ENCODE data around the gene SHANK1.

Gene SHANK1

GRCh38 chr19:50661766-50662650 is 57.6 kb downstream of the SHANK1 start:
- no peak overlapping the region for H3K4me3 ChIP-seq (IDR thresholded peaks at IDR 0.05; ENCODE audit: insufficient read depth, low read depth, low read length)
- H3K4me2 ChIP-seq: no peak overlapping the region
- H3K36me3 ChIP-seq (ENCODE audit: insufficient read depth): no peaks in the 10 kb centered on the region
- no peaks in the 10 kb centered on the region for H3K79me2 ChIP-seq (ENCODE audit: insufficient read depth, low read depth)
- H3K9ac ChIP-seq: no peak overlapping the region
- H4K20me1 ChIP-seq (ENCODE audit: insufficient read depth): no peaks in the 10 kb centered on the region
- no peak overlapping the region for H3K27ac ChIP-seq
- no peaks in the 10 kb centered on the region for H3K27me3 ChIP-seq (ENCODE audit: insufficient read depth, low read depth)
- no peak for TF ChIP-seq CTCF (conservative IDR thresholded peaks at IDR 0.05; ENCODE audit: low read depth, low read length)
- no peaks in the 10 kb centered on the region for H3K4me1 ChIP-seq (ENCODE audit: low read depth, poor library complexity, severe bottlenecking)
- H2AFZ ChIP-seq (ENCODE audit: low read depth): no peak overlapping the region

DNA sequence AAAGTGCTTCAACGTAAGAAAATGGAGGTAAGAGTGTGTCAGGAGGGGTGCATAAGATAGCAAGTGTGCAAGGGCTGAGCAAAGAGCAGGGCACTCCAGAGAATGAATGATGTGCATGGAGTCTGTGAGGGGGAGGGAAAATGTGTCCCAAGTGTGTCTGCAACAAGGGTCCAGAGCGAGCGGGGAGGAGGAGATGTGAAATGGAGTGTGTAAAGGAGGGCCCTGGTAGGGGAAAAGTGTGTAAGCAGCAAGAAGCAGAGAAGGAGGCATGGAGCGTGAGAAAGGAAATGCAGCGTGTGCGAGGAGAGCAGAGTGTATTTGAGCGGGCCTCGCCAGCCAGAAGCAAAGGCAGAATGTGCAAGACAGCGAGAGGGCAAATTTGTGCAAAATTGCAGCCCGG is 58.6 kb downstream of the SHANK1 start:
- Histone ChIP-seq H2AFZ (ENCODE audit: low read depth) (no peak overlapping the region), H3K4me2 (no peak overlapping the region), H3K9ac (no peak overlapping the region), H3K27ac (no peak overlapping the region), H4K20me1 (ENCODE audit: insufficient read depth) (no peaks in the 10 kb centered on the region), H3K4me1 (ENCODE audit: low read depth, poor library complexity, severe bottlenecking) (no peaks in the 10 kb centered on the region), H3K4me3 (IDR thresholded peaks at IDR 0.05; ENCODE audit: insufficient read depth, low read depth, low read length) (no peak overlapping the region), H3K27me3 (ENCODE audit: insufficient read depth, low read depth) (no peaks in the 10 kb centered on the region), H3K36me3 (ENCODE audit: insufficient read depth) (no peaks in the 10 kb centered on the region), H3K79me2 (ENCODE audit: insufficient read depth, low read depth) (no peaks in the 10 kb centered on the region)
- TF ChIP-seq CTCF (conservative IDR thresholded peaks at IDR 0.05; ENCODE audit: low read depth, low read length): no peak

GRCh38 chr19:50660088-50660366 is 59.6 kb downstream of the SHANK1 start:
- Histone ChIP-seq H3K79me2 (ENCODE audit: insufficient read depth, low read depth) (no peaks in the 10 kb centered on the region), H3K4me2 (no peak overlapping the region), H3K36me3 (ENCODE audit: insufficient read depth) (no peaks in the 10 kb centered on the region), H3K27me3 (ENCODE audit: insufficient read depth, low read depth) (no peaks in the 10 kb centered on the region), H3K4me3 (IDR thresholded peaks at IDR 0.05; ENCODE audit: insufficient read depth, low read depth, low read length) (no peak overlapping the region), H3K4me1 (ENCODE audit: low read depth, poor library complexity, severe bottlenecking) (no peaks in the 10 kb centered on the region), H3K27ac (no peak overlapping the region), H2AFZ (ENCODE audit: low read depth) (no peak overlapping the region), H3K9ac (no peak overlapping the region), H4K20me1 (ENCODE audit: insufficient read depth) (no peaks in the 10 kb centered on the region)
- no peak for TF ChIP-seq CTCF (conservative IDR thresholded peaks at IDR 0.05; ENCODE audit: low read depth, low read length)

DNA sequence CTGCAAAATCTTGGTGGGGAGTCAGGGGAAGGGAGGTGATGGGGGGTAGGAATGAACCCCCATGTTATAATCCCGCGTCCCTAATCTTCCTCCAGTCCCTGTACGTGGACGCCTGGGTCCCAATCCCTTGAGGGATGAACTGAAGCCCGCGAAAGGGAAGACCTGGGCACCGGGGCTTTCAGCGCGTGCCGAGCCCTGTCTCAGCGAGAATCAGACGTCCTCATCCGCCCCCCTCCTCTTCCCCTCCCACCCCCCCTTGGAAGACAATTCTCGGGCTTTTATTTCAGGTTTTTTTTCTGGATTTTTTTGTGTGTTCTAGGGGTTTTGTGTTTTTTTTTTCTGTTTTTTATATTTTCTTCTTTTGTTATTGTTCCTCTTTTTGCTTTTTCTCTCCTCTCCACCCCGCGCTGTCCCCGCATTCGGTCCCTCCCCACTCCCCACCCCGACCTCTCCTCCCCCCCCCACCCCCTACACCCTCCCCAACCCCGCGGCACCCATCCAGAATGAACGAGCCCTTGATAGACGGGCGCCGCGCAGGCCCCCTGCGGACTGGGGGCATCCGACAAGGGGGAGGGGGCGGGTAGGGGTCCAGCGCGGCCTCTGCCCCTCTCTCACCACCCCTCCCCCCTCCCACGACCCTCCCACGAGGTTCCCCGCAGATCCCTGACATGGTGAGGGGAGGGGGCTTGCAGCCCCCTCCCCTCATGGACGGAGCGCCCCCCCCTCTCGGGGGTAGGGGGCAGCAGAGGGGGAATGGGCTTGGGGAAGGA is 60.1 kb downstream of the SHANK1 start:
- TF ChIP-seq CTCF (conservative IDR thresholded peaks at IDR 0.05; ENCODE audit: low read depth, low read length): no peak
- Histone ChIP-seq H3K27me3 (ENCODE audit: insufficient read depth, low read depth) (no peaks in the 10 kb centered on the region), H3K9ac (no peak overlapping the region), H3K79me2 (ENCODE audit: insufficient read depth, low read depth) (no peaks in the 10 kb centered on the region), H4K20me1 (ENCODE audit: insufficient read depth) (no peaks in the 10 kb centered on the region), H3K4me3 (IDR thresholded peaks at IDR 0.05; ENCODE audit: insufficient read depth, low read depth, low read length) (no peak overlapping the region), H3K27ac (no peak overlapping the region), H3K4me1 (ENCODE audit: low read depth, poor library complexity, severe bottlenecking) (no peaks in the 10 kb centered on the region), H3K36me3 (ENCODE audit: insufficient read depth) (no peaks in the 10 kb centered on the region), H2AFZ (ENCODE audit: low read depth) (no peak overlapping the region), H3K4me2 (no peak overlapping the region)

All from KMS-11 (cell line).